DND-41 (cell line): ENCODE measurements around the gene TMEM198.

Experiments used
- ATAC-seq: fragments of 200-7000 bp; cut with Tn5 transposase; 3 replicates; pipeline ENCODE4 v1.9.1; 2021; ENCODE audit warnings: low read depth; ENCODE audit not compliant: insufficient read depth
- DNase-seq: peaks from one replicate; pipeline ENCODE4 v3.0.0-alpha.2; 2020
- H2AFZ ChIP-seq: 2 replicates; pipeline ENCODE4 v1.6.0; 2012; ENCODE audit warnings: low read depth, low read length
- H3K27ac ChIP-seq: 2 replicates; pipeline ENCODE4 v1.5.1; 2012; ENCODE audit warnings: low read length, inconsistent platforms
- H3K27me3 ChIP-seq: fragments of 200-600 bp; sonication (generic); 2 replicates; pipeline ENCODE4 v1.6.0; 2012; ENCODE audit warnings: low read length, mild to moderate bottlenecking, inconsistent platforms; ENCODE audit not compliant: insufficient read depth, poor library complexity
- H3K36me3 ChIP-seq: 2 replicates; pipeline ENCODE4 v1.5.1; 2012; ENCODE audit warnings: low read length, inconsistent platforms; ENCODE audit not compliant: insufficient read depth
- H3K4me1 ChIP-seq: 2 replicates; pipeline ENCODE4 v1.5.1; 2012; ENCODE audit warnings: mild to moderate bottlenecking, low read length; ENCODE audit not compliant: insufficient read depth
- H3K4me2 ChIP-seq: 2 replicates; pipeline ENCODE4 v1.6.0; 2012; ENCODE audit warnings: mild to moderate bottlenecking, moderate library complexity, low read length, inconsistent platforms; ENCODE audit not compliant: insufficient read depth
- H3K4me3 ChIP-seq, 2 experiments: fragments of 200-600 bp in 1 of 2; shearing (Covaris generic) in 1 of 2; 2 replicates each; pipeline ENCODE4 v1.5.1; 2012 to 2016; ENCODE audit warnings: inconsistent platforms in 2 of 2, low read length in 2 of 2, mild to moderate bottlenecking in 2 of 2, low read depth in 1 of 2, moderate library complexity in 1 of 2
- H3K79me2 ChIP-seq: 2 replicates; pipeline ENCODE4 v1.6.0; 2012; ENCODE audit warnings: low read length, inconsistent platforms; ENCODE audit not compliant: insufficient read depth
- H3K9ac ChIP-seq: 2 replicates; pipeline ENCODE4 v1.6.0; 2012; ENCODE audit warnings: low read depth, mild to moderate bottlenecking, inconsistent platforms, low read length, moderate library complexity
- H3K9me3 ChIP-seq: 2 replicates; pipeline ENCODE4 v1.5.1; 2012; ENCODE audit warnings: low read length, moderate library complexity, mild to moderate bottlenecking, inconsistent platforms; ENCODE audit not compliant: insufficient read depth, severe bottlenecking
- H4K20me1 ChIP-seq: 2 replicates; pipeline ENCODE4 v1.6.0; 2012; ENCODE audit warnings: low read length; ENCODE audit not compliant: insufficient read depth
- EZH2 ChIP-seq: IDR thresholded peaks from 3 replicates; pipeline ENCODE4 v1.6.1; 2012; ENCODE audit warnings: borderline replicate concordance, low read depth, mild to moderate bottlenecking, moderate library complexity, low read length, inconsistent platforms; ENCODE audit not compliant: severe bottlenecking
- TF ChIP-seq, protein P1 (sequence below): IDR thresholded peaks from 2 replicates; pipeline ENCODE4 v1.5.1; 2012; ENCODE audit warnings: borderline replicate concordance, low read length, moderate library complexity, mild to moderate bottlenecking; ENCODE audit not compliant: poor library complexity, severe bottlenecking; ENCODE audit errors: extremely low read depth

TMEM198 gene

DNA sequence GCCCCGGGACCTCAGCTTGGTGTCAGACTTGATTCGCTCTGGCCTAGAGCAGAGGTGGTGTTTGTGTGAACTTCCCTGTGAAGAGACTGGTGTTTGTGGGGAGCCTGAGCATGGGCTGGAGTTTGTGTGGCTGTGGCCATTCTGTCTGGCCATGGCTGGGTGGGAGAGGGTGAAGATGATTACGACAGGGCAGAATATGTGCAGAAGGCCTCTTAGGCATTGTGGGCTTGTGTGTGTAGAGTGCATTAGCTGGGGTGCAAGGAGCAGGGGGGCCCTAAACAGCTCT, 17.0 kb downstream of the TMEM198 start:
- H3K4me2 ChIP-seq = no peak overlapping the region
- H3K36me3 ChIP-seq = no peaks in the 10 kb centered on the region
- no peaks in the 10 kb centered on the region for H3K4me1 ChIP-seq
- H3K27me3 ChIP-seq = no peaks in the 10 kb centered on the region
- no peak for DNase-seq
- no peaks in the 10 kb centered on the region; the same call in 1 of the 2 replicates for H4K20me1 ChIP-seq
- TF ChIP-seq EZH2 = no peak
- TF ChIP-seq, protein P1, sequence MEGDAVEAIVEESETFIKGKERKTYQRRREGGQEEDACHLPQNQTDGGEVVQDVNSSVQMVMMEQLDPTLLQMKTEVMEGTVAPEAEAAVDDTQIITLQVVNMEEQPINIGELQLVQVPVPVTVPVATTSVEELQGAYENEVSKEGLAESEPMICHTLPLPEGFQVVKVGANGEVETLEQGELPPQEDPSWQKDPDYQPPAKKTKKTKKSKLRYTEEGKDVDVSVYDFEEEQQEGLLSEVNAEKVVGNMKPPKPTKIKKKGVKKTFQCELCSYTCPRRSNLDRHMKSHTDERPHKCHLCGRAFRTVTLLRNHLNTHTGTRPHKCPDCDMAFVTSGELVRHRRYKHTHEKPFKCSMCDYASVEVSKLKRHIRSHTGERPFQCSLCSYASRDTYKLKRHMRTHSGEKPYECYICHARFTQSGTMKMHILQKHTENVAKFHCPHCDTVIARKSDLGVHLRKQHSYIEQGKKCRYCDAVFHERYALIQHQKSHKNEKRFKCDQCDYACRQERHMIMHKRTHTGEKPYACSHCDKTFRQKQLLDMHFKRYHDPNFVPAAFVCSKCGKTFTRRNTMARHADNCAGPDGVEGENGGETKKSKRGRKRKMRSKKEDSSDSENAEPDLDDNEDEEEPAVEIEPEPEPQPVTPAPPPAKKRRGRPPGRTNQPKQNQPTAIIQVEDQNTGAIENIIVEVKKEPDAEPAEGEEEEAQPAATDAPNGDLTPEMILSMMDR = no peak
- no peak overlapping the region for H3K9ac ChIP-seq
- H3K27ac ChIP-seq = no peak overlapping the region
- no peak overlapping the region for H2AFZ ChIP-seq
- no peak overlapping the region for H3K4me3 ChIP-seq
- H3K9me3 ChIP-seq = no peaks in the 10 kb centered on the region
- ATAC-seq = 0 out of 3 replicates have a peak, but pooled peaks have one; percentile 13
- H3K79me2 ChIP-seq = no peaks in the 10 kb centered on the region

DNA sequence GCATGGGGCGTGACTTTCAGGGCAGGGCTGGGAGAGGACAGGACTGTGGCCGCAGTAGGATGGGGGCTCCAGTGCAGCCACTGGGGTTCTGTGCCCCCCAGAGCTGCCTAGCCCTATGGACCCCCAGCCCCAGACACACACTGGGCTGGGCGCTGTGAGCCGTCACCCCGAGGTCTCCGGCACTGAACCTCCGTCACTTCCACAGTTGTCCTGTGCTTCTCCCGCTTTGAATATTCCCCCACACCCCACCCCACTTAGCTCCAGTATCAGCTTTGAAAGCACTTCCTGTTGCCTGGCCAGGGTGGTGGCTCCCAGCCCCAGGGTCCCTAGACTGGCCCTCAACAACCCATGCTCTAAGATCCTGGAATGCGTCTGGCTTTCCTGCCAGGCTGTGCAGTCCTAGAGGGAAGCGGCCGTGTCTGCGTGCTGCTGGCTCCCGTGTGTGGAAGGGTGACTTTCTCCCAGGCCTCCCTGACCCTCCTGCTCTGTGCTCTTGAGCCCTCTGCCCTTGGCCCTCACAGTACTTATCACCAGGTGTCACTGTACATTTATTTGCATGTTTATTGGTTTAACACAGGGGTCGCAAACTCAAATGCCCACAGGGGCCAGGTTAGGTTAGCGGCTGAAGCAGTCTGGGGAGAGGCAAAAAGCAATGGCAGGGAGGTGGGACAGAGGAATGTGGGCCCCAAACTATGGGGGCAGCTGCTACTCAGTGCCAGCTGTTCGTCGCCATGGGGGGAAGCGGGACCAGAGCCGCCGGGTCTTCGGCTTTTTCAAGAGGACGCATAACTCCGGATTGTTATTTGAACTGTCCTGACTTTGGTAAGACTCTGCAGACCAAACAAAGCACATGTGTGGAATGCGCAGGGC, 17.6 kb downstream of the TMEM198 start:
- DNase-seq (no peak), ATAC-seq (peak; percentile 21; the same call in 1 of the 3 replicates)
- H3K9me3 ChIP-seq = no peaks in the 10 kb centered on the region
- no peaks in the 10 kb centered on the region for H3K36me3 ChIP-seq
- no peaks in the 10 kb centered on the region for H3K4me1 ChIP-seq
- no peaks in the 10 kb centered on the region; the same call in 1 of the 2 replicates for H4K20me1 ChIP-seq
- no peaks in the 10 kb centered on the region for H3K27me3 ChIP-seq
- no peak overlapping the region for H3K27ac ChIP-seq
- no peak overlapping the region for H2AFZ ChIP-seq
- no peak overlapping the region for H3K4me3 ChIP-seq
- no peaks in the 10 kb centered on the region for H3K79me2 ChIP-seq
- no peak overlapping the region for H3K9ac ChIP-seq
- H3K4me2 ChIP-seq = no peak overlapping the region
- no peak for TF ChIP-seq EZH2
- TF ChIP-seq, protein P1 = no peak

GRCh38 chr2:219562049-219563020, 18.5 kb downstream of the TMEM198 start:
- TF ChIP-seq EZH2 = no peak
- TF ChIP-seq, protein P1 = no peak
- DNase-seq = no peak

More at GRCh38 chr2:219562049-219563020, 18.5 kb downstream of the TMEM198 start:
- Histone ChIP-seq H3K9ac (no peak overlapping the region), H4K20me1 (no peaks in the 10 kb centered on the region; the same call in 1 of the 2 replicates), H3K27ac (no peak overlapping the region), H3K4me3 (no peak overlapping the region), H3K4me2 (no peak overlapping the region), H3K9me3 (no peaks in the 10 kb centered on the region), H3K36me3 (no peaks in the 10 kb centered on the region), H3K79me2 (no peaks in the 10 kb centered on the region), H2AFZ (no peak overlapping the region), H3K27me3 (no peaks in the 10 kb centered on the region), H3K4me1 (no peaks in the 10 kb centered on the region)
- ATAC-seq = 0 out of 3 replicates have a peak, but pooled peaks have one; percentile 12
